Right lobe of liver (tissue), 4 donors: Measurements from ENCODE around the gene CLDN24.

Experiments used
- POLR2A ChIP-seq: fragments of 450-650 bp; IDR thresholded peaks from one replicate; pipeline ENCODE4 v1.6.1; 2017; ENCODE audit warnings: antibody characterized with exemption, mild to moderate bottlenecking
- TF ChIP-seq, protein P1 (sequence below), 4 donors: fragments of 200-600 bp in 3 of 4; fragments of 450-650 bp in 1 of 4; IDR thresholded peaks; one replicate each; pipeline versions ENCODE4 v1.5.1 to v1.8.0; 2016 to 2022; ENCODE audit warnings: antibody characterized with exemption in 4 of 4, mild to moderate bottlenecking in 2 of 4
- donor health status: DM: no; HTN: no; CAD: no.
- donor health status: DM: no; HTN: no; CAD: no.
- donor health status: DM: no; HTN: yes; CAD: no.

- TF ChIP-seq, protein P1, sequence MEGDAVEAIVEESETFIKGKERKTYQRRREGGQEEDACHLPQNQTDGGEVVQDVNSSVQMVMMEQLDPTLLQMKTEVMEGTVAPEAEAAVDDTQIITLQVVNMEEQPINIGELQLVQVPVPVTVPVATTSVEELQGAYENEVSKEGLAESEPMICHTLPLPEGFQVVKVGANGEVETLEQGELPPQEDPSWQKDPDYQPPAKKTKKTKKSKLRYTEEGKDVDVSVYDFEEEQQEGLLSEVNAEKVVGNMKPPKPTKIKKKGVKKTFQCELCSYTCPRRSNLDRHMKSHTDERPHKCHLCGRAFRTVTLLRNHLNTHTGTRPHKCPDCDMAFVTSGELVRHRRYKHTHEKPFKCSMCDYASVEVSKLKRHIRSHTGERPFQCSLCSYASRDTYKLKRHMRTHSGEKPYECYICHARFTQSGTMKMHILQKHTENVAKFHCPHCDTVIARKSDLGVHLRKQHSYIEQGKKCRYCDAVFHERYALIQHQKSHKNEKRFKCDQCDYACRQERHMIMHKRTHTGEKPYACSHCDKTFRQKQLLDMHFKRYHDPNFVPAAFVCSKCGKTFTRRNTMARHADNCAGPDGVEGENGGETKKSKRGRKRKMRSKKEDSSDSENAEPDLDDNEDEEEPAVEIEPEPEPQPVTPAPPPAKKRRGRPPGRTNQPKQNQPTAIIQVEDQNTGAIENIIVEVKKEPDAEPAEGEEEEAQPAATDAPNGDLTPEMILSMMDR (IDR thresholded peaks at IDR 0.05): no peak
- no peak for TF ChIP-seq POLR2A
These were observed 35.5 kb downstream of the CLDN24 start for GRCh38 chr4:183286590-183287308.
